Brain microvascular endothelial cell (primary cell): ENCODE measurements around the gene HES3.

Experiments
- DNase-seq: peaks from one replicate; pipeline ENCODE4 v3.0.0-alpha.2; 2020
- H3K27ac ChIP-seq: fragments of 250-450 bp; sonication (Bioruptor Pico); 2 replicates; pipeline ENCODE4 v1.5.1; 2020; ENCODE audit warnings: mild to moderate bottlenecking, moderate library complexity
- H3K27me3 ChIP-seq: fragments of 250-450 bp; sonication (Bioruptor Pico); replicated peaks from 2 replicates; pipeline ENCODE4 v1.5.1; 2020; ENCODE audit warnings: mild to moderate bottlenecking
- H3K36me3 ChIP-seq: fragments of 250-450 bp; sonication (Bioruptor Pico); replicated peaks from 2 replicates; pipeline ENCODE4 v1.5.1; 2020; ENCODE audit warnings: mild to moderate bottlenecking
- H3K4me3 ChIP-seq: 2 replicates; pipeline ENCODE4 v1.5.1; 2011; ENCODE audit warnings: low read depth, mild to moderate bottlenecking, control low read depth, low read length, moderate library complexity
- CTCF ChIP-seq: IDR thresholded peaks from 2 replicates; pipeline ENCODE4 v1.5.1; 2011; ENCODE audit warnings: low read depth, mild to moderate bottlenecking, moderate library complexity, low read length, control low read depth, inconsistent platforms; ENCODE audit errors: missing control alignments
- in situ Hi-C: cut with HindIII; loops from 2 replicates; pipeline ENCODE4 v1.10.0; 2017; ENCODE audit warnings: low sequenced_read_pairs, low pct_ligation_motif_present

Gene HES3

GRCh38 chr1:6252374-6252710, 8.4 kb downstream of the HES3 start:
- in situ Hi-C loops, result no loop called here
- H3K27ac ChIP-seq, result no peak overlapping the region
- no peaks in the 10 kb centered on the region for H3K36me3 ChIP-seq
- peaks cover 20% of the 10 kb centered on the region for H3K27me3 ChIP-seq
- H3K4me3 ChIP-seq, result no peak overlapping the region
- DNase-seq, result no peak
- TF ChIP-seq CTCF, result no peak

- Histone ChIP-seq H3K27ac (no peak overlapping the region), H3K36me3 (no peaks in the 10 kb centered on the region), H3K4me3 (no peak overlapping the region), H3K27me3 (peaks cover 20% of the 10 kb centered on the region)
- in situ Hi-C loops, result no loop called here
- TF ChIP-seq CTCF, result no peak
- no peak for DNase-seq
Measured at GRCh38 chr1:6253380-6253779, 9.4 kb downstream of the HES3 start.

- in situ Hi-C loops, result no loop called here
- TF ChIP-seq CTCF, result no peak
- no peaks in the 10 kb centered on the region for H3K36me3 ChIP-seq
- H3K27me3 ChIP-seq, result peaks cover 12% of the 10 kb centered on the region
- DNase-seq, result no peak
- H3K27ac ChIP-seq, result no peak overlapping the region
- H3K4me3 ChIP-seq, result no peak overlapping the region
Measured at GRCh38 chr1:6254691-6255090, 10.7 kb downstream of the HES3 start.

DNA sequence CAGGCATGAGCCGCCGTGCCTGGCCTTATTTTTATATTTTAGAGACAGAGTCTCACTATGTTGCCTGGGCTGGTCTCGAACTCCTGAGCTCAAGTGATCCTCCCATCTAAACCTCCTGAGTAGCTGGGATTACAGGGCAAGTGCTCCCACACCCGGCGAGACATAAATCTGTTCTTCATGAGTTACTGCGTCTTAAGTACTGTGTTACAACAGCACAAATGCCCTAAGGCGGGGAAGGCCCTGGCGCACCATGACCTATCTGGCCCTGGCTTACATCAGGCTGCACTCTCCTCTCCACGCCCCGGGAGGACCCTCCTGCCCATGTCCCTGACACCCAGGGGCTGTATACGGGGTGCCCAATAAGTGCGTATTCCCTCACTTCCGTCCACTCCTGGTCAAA, 12.7 kb downstream of the HES3 start:
- no peak for DNase-seq
- in situ Hi-C loops, result no loop called here
- TF ChIP-seq CTCF, result no peak
- H3K27me3 ChIP-seq, result no peaks in the 10 kb centered on the region
- no peak overlapping the region for H3K27ac ChIP-seq
- H3K36me3 ChIP-seq, result no peaks in the 10 kb centered on the region
- no peak overlapping the region for H3K4me3 ChIP-seq

GRCh38 chr1:6257541-6258069, 13.6 kb downstream of the HES3 start:
- Histone ChIP-seq H3K36me3 (no peaks in the 10 kb centered on the region), H3K27me3 (no peaks in the 10 kb centered on the region), H3K27ac (no peak overlapping the region), H3K4me3 (no peak overlapping the region)
- DNase-seq, result no peak
- no peak for TF ChIP-seq CTCF
- in situ Hi-C loops, result no loop called here

DNA sequence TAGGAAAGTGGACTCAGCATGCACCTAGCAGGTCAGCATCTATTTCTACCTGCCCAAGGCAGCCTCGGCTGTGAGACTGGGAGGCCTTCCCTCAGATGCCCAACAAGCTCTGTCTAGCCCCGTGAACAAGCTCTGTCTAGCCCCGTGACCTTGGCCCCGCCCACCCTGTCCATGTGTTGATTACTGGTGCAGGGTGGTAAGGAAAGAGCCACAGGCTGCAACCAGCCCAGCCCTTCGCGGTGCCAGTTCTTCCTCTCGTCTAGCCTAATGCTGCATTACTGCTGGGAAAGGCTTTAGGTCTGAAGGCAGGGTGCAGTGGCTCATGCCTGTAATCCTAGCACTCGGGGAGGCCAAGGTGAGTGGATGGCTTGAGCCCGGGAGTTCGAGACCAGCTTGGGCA, 14.7 kb downstream of the HES3 start:
- H3K36me3 ChIP-seq, result no peaks in the 10 kb centered on the region
- DNase-seq, result no peak
- H3K4me3 ChIP-seq, result no peak overlapping the region
- H3K27ac ChIP-seq, result no peak overlapping the region
- no peaks in the 10 kb centered on the region for H3K27me3 ChIP-seq
- in situ Hi-C loops, result no loop called here
- TF ChIP-seq CTCF, result no peak
